GM21515 (cell line): ENCODE measurements around the gene ARL4A.
A peak's percentile ranks its signal among the peaks of the same experiment; 100 is the strongest.
"Not testable (repeated sequence)": the region's sequence is repeated elsewhere in the genome, so short reads cannot be mapped to it uniquely, and the experiment has no call there.

ENCODE experiments used
- ATAC-seq: cut with Tn5 transposase; IDR thresholded peaks from one replicate; pipeline ENCODE4 v1.9.1; 2021; ENCODE audit not compliant: unreplicated experiment

The ARL4A gene

DNA sequence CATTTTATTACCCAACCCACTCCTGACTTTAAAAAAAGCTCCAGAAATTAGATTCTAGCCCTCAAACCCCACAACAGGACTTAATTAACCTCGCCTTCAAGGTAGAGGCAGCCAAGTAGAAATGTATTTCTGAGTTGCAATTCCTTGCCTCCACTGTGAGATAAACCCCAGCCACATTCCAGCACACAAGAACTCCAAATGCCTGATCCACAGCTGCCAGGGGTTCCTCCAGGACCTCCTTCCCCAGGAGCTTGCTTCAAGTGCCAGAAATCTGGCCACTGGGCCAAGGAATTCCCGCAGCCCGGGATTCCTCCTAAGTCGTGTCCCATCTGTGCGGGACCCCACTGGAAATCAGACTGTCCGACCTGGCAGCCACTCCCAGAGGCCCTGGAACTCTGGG lies 25.9 kb upstream of the ARL4A start:
- ATAC-seq, result no peak

DNA sequence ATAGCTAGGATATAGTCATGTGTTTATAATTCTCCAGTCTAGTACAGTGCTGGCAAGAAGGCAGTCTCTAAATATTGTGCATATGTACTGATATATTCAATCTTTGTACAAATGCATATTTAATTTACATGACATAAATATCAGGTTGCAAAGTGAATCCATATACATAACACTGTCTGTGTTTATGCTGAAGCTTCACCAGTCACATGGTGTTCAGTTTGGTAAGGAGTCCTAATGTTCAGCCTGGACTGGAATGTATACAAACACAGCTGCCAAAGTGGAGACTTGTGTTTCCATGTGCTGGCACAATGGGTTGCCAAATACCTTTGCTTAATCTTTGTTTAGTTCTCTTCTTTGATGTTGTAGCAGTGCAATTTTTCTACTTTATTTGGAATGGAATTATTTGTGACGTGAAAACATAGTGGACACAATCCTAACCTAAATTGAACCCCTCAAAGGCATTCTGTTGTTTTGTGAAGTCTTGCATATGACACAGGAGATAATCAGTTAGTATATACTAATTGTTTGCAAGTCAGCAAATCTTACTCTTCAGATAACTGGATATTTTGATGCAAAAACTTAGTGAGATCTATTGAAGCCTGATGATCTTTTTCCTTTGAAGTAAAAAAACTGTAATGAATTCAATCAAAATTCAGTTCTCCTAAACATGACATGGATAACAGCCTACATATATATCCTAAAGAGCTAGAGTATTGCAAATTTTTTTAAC lies 17.3 kb upstream of the ARL4A start:
- ATAC-seq, result no peak

DNA sequence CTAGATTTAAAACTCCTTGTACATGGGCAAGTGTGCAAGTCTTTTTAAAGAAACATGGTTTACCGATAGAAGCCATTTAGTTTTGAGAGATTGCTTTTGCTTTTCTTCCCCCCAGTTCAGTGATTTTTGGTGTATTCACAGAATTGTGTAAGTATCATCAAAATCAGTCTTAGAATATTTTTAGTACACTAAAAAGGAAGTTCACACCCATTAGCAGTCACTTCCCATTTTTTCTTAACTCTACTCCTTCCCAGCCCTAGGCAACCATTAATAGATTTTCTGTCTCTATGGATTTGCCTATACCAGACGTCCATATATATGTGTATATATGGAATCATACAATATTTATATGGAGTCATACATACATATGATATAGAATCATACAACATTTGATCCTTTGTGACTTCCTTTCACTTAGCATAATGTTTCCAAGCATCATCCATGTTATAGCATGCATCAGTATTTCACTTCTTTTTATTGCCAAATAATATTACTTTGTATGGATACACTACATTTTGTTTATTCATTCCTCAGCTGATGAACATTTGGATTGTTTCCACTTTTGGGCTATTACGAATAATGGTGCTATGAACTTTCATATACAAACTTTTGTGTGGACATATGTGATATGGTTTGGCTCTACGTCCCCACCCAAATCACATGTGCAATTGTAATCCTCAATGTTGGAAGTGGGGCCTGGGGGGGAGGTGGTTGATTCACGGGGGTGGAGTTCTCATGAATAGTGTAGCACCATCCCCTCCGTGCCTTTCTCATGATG lies 16.5 kb upstream of the ARL4A start:
- no peak for ATAC-seq

DNA sequence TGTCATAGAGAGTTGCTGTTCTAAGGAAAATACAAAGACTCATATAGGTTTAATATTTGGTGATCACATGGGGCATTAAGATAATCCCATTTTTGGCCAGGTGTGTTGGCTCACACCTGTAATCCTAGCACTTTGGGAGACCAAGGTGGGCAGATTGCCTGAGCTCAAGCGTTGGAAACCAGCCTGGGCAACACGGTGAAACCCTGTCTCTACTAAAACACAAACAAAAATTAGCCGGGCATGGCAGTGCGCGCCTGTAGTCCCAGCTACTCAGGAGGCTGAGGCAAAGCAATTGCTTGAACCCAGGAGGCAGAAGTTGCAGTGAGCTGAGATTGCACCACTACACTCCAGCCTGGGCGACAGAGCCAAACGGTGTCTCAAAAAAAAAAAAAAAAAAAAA lies 14.0 kb upstream of the ARL4A start:
- not testable (repeated sequence) for ATAC-seq

DNA sequence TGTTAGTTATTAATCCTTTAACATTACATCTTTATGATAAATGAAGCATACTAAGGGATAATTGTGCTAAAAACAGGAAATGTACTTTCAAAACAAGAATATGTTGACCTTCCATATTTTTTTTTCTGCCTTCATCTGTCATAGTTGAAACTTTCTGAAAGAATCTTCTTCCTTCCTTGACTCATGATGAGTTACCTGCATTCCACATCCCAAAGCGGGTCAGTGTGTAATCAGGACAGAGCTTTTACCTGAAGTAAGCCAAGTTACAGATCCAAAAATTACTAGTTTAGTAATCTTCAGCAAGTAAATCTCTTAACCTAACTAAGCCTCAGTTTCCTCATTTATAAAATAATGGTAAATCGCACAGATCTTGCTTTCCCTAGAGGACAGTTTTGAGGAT lies 13.4 kb upstream of the ARL4A start:
- no peak for ATAC-seq

DNA sequence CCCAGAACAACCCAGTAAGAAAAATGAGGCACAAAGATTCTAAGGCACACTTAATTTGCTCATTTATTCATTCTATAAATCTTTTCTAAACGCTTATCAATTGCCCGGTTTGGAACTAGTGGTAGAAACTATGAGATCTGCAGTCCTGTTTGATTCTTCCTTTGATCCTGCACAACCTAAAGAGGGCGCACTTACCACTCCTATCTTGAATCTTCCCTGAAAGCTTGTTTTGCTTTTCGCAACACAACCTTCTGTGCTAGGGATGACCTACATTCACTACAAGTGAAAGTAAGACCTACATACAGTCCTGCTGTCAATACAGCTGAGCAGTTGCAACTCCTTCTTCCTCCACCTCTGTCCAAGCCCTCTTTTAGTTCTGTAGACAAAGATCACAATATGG lies 12.6 kb upstream of the ARL4A start:
- no peak for ATAC-seq

DNA sequence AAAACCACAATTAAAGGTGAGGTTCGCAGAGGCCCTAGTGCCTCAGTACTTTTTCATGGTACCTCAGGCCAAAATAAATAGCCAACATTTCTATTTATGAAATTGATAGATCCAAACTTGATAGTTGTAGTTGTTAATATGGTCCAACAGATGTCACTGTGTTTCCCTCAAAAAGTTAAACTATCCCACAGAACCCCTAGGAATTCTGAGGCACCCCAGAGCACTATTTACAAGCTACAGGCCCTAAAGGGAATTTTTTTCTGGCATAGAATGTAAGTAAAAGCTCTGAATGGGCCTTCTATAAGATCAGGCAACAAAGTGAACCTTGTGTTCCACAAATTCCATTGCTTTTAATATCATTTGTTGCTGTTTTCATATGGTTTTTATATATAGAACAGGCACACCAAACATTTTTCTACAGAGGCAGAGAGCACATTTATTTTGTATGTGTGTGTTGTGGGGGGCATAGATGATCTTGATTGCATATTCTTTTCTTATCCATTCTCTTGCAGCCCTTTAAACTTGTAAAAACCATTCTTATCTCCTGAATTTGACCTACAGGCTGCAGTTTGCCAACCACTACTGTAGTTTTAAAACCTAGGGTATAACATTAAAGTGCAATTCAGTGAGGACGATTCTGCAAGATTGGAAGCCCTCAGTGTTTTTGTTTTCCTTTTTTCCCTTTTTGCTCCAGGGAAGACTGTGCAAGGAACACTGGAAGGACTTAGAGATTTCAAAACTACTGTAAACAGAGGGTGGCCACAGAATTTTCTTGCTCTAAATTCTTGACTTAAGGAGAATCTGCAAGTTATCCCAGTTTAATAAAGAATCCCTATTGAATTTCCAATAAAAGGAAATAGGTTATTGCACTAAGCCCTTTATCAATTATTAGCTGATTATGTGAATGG lies 3.5 kb upstream of the ARL4A start:
- ATAC-seq, result no peak

DNA sequence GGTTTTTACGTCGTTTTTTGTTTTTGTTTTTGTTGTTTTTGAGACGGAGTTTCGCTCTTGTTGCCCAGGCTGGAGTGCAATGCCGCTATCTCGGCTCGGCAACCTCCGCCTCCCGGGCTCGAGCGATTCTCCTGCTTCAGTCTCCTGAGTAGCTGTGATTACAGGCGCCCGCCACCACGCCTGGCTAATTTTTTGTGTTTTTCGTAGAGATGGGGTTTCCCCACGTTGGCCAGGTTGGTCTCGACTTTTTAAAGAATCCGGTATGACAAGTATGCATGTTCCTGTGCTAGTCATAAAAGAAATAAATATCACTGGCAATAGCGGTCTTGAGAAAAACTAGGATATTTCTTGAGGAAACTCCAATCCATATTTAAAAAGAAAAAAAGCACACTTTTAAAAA lies 2.7 kb upstream of the ARL4A start:
- no peak for ATAC-seq

DNA sequence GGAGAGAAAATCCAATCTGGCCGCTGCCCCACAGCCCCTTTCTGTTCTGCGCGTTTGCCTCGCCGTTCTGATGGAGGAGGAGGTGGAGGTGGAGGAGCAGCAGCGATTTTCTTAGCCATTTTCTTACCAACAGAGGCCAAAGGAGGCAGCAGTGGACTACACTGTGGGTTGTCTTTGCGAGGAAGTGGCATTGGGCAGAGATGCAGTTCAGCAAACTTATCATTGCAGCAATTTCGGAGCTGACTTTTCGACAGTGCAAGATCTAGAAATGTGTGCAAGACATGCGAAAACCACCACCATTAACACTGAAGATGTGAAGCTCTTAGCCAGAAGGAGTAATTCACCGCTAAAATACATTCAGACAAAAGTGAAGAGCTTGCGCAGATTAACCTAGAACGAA lies 1.9 kb upstream of the ARL4A start:
- ATAC-seq, result no peak

DNA sequence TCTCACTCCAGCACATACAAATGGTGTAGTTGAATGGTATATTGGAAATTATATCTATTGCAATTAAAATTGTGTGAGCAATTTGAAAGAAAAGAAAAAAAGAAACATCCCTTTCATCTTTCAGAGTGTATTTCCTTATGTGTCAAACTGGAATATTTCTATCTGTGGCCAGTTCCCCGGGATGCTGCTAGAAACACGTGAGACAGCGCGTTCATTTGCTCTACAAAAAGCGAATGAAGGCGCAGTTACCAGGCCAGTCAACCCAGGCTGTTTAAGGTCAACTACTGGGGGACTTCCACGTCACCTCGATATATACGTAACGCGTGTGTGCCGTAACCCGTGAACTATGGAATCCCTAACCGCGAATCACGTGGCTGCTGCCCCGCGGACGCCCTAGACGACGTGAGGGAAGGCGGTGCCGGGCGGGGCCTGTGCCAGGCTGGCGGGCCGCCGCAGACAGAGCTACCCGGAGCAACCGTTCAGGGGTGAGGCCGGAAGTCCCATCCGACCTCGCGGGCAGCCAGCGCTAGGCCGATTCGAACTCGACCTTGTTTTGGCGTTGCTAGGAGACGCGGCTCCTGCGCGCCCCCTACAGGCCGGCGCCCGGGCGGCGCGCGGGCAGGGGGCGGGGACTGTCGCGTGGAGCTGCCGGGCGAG lies 1.1 kb upstream of the ARL4A start:
- ATAC-seq, result peak; percentile 90

DNA sequence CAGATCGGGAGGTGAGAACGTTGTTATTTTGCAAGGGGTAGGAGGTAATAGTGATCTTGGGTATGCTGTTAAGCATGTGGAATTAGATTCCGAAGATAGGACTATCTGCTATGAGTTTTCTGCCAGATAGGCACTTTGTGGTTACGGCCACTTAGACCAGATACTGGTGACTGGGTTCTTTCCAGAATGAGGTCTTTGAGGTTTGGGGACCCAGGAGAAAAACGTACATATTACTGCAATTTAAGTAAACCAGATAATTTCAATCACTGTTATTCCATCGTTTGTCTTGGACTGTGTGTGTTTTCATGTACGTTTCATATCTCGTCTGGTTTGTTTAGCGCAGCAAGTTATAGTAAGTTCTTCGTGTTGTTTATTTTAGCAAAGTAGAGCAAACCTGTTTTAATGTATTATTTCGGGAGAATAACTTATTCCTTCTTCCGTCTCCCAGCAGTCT lies 312 bp downstream of the ARL4A start:
- no peak for ATAC-seq

DNA sequence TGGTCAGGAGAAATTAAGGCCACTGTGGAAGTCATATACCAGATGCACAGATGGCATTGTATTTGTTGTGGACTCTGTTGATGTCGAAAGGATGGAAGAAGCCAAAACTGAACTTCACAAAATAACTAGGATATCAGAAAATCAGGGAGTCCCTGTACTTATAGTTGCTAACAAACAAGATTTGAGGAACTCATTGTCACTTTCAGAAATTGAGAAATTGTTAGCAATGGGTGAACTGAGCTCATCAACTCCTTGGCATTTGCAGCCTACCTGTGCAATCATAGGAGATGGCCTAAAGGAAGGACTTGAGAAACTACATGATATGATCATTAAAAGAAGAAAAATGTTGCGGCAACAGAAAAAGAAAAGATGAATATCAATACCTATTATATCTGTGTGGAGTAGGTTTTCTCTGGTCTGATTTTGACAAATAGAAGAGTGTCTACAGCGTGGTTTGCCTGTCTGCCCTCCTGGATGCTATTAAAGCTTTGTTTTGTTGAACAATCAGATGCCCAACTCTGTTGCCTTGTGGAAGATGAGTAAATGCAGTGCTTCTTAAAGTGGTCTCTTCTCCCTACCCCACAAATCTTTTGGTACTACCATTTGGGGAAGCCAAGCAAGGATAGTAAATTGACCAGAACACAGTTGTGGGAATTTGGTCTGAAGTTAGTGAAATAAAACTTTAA lies 1.2 kb downstream of the ARL4A start:
- not testable (repeated sequence) for ATAC-seq

DNA sequence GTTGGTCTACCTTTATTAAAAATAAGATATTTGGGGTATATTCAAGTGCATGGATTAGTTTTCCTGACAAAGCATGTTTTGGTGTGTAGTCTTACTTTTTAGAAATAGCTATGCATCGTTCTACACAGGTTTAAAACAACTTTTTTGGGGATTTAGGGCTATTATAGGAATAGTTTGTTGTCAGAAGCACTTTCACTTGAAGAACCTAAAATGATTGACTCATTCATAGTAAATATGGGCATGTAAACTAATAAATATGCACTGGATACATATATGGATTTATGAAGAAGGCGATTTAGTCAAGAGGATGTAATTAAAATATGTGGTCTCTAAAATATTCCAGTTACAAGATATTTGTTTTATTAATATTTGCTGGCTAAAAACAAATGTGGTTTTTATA lies 2.0 kb downstream of the ARL4A start:
- no peak for ATAC-seq

DNA sequence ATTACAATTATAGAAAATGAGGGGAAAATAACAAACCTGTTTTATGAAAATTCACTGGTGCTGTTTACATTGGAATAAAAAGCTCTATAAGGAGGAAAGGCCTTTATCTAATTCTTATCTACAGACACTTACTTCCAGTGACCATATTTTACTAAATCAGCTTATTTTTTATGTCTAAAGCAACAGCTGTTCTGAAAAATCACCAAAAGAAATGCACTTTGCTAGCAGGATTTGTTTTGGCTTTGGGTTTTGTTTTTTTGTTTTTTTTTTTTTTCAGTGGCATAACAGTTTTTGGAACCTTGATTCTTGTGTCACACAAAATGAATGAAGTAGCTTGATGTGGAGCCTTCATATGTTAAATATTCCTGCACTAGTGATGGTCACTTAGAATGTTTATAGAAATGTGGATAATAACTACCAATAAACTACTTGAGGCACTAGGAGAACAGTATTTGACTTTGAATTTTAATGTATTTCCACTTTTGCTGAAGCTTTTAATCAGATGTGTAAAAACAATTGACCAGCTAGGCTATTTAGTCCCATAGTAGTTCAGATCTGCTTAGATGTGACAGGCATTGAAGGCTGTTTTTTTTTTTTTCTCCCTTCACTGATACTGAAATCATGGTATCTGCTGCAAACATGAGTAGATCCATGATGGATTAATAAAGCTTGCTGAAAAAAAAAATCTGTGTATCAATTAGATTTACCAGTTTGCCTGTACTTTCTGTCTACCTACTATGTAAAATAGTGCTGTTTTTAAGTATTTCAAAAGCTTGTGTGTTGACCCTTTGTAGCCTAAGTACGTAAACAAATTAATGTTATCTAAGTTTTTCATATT lies 2.8 kb downstream of the ARL4A start:
- ATAC-seq, result no peak

DNA sequence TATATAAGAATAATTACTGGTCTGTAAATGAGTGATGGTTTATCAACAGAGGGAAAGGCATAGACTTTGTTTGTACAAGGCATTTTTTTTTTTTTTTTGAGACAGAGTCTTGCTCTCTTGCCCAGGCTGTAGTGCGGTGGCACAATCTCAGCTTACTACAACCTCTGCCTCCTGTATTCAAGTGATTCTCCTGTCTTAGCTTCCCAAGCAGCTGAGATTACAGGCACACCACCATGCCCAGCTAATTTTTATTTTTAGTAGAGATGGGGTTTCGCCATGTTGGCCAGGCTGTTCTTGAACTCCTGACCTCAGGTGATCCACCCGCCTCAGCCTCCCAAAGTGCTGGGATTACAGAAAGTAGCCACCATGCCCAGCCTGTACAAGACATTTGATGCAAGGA lies 4.0 kb downstream of the ARL4A start:
- not testable (repeated sequence) for ATAC-seq

DNA sequence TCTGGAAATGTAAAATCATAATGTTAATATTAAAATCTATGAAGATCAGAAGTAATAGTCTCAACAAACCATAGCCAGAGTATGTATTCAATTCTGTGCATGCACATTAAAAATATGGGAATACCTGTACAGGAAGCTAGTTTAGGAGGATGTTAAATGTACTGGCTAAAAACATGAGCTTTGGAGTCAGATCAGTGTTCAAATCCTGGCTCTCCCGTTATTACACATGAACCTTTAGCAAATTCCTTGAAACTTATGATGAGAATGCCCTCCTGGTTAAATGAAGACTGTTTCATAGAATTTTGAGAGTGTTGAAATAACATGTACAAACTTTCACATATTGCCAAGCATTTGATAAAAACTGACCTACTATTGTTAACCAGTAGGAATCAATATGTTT lies 4.6 kb downstream of the ARL4A start:
- no peak for ATAC-seq

DNA sequence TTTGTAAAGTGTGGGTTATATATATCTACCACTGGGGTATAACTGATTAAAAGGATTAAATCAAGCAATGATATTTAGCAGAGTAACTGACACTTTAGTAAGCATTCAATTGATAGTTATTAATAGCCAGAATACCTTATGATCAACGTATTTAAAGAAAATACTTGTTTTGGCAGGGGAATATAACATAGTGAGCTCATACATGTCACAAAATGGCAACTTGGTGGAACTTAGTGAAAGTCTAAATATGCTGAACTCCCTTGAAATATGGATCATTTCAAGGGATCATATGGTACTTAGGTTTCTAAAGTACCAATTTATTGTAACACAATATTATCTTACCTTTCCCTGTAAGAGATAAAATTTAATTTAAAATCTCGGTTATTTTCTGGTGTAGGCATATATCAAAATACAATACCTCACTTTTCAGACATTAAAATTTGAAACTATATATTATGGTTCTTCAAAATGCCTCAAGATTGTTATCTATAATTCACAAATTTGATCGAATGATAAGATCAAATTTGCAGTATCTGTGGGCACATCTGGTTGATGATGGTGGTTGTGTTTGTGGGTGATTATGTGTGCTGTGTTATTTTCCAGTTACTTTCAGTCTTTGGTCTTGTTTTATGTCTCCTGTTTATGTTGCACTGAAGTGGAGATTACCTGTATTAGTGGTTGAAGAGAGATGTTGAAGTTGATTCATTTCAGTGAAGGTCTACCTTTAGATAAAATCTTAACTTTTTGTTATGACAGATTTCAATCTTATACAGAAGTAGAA lies 5.2 kb downstream of the ARL4A start:
- ATAC-seq, result no peak

DNA sequence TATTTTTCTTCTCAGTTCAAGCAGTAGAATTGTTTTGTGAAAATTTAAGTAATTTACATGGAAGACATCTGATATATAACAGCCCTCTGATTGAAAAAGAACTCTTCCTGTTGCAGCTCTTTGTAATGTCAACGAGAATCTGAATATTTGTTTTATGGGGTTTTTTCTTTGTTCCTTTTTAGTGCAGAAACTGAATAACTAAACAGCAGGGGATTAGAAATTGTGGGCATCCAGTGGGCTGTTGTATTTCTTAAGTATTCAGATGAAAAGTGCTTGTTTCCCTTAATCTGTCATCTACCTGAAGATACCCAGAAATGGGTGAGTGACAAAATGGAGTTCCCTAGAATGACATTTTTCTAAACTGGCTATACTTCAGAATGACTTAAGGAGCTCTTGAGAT lies 7.4 kb downstream of the ARL4A start:
- no peak for ATAC-seq

DNA sequence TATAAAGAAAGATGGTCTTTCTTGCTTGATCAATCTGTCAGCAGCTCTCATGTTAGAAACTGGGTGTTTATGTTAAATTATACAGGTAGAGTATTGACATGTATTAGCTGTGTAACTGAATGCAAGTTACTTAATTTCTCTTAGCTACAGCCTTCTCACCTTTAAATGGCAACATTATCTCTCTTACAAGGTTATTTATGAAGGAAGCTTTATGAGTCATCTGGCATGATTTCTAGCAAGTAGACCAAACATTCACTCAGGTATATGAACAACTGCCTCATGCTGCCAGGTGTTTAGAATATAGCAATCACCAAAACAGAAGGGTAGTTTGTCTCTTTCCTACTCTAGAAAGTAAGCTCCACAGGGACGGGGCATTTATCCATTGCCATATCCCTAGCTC lies 8.5 kb downstream of the ARL4A start:
- ATAC-seq, result no peak
